ENCODE data around the gene CLCF1.

DNA sequence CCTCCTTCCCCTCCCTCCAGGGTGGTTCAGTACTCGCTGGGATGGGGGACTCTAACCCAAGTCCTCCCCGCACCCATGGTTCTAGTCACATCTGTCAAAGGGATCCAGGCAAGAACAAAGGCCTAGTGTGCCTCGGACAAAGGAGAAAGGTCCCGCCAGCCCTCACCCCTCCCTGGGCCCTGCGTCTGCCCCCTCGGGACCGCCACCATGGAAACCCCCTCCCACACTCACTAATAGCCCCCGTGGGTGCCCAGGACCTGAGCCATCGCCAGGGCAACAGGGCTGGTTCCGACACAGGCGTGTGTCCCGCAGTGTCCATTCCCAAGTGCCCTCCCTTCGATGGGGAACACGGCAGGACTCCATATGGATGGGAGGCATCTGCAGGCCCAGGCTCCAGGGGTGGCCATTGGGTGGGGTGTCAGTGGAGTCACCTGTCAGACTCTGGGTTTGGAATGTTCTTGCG is 37.0 kb upstream of the CLCF1 start:
- TF ChIP-seq GABPA (IDR thresholded peaks at IDR 0.05; ENCODE audit: low read depth) = no peak
- TF ChIP-seq, protein P1, sequence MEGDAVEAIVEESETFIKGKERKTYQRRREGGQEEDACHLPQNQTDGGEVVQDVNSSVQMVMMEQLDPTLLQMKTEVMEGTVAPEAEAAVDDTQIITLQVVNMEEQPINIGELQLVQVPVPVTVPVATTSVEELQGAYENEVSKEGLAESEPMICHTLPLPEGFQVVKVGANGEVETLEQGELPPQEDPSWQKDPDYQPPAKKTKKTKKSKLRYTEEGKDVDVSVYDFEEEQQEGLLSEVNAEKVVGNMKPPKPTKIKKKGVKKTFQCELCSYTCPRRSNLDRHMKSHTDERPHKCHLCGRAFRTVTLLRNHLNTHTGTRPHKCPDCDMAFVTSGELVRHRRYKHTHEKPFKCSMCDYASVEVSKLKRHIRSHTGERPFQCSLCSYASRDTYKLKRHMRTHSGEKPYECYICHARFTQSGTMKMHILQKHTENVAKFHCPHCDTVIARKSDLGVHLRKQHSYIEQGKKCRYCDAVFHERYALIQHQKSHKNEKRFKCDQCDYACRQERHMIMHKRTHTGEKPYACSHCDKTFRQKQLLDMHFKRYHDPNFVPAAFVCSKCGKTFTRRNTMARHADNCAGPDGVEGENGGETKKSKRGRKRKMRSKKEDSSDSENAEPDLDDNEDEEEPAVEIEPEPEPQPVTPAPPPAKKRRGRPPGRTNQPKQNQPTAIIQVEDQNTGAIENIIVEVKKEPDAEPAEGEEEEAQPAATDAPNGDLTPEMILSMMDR (IDR thresholded peaks at IDR 0.05 in 2 of 3, conservative IDR thresholded peaks at IDR 0.05 in 1 of 3; ENCODE audit: control insufficient read depth in 2 of 3, extremely low read depth in 1 of 3, insufficient read depth in 1 of 3, low read depth in 3 of 3, low read length in 3 of 3) = no peak
- no peak for TF ChIP-seq JUND (IDR thresholded peaks at IDR 0.05; ENCODE audit: low read depth, low read length)
- TF ChIP-seq BHLHE40 (IDR thresholded peaks at IDR 0.05; ENCODE audit: borderline replicate concordance in 1 of 2, low read depth in 2 of 2, low read length in 1 of 2) = no peak
